Gastroesophageal sphincter (tissue), 4 donors: ENCODE data around the gene TNFSF12. TPM values are rescaled to one million over a fixed set of nuclear protein-coding genes. Genes with fewer than 3 reads are reported as not detected.

Source experiments
- ATAC-seq: fragments of 150-250 bp; one replicate; pipeline ENCODE4 v1.9.1; 2016; ENCODE audit warnings: mild to moderate bottlenecking, moderate library complexity
- H3K27ac ChIP-seq, 4 donors: fragments of 200-600 bp; sonication (generic) in 3 of 4; 1 replicate in 3 of 4; 2 replicates in 1 of 4; pipeline ENCODE4 v1.5.1; 2016 to 2019
- H3K27me3 ChIP-seq: fragments of 200-600 bp; sonication (generic); one replicate; pipeline ENCODE4 v1.5.1; 2019
- H3K36me3 ChIP-seq, 2 donors: fragments of 200-600 bp; sonication (generic); one replicate each; pipeline ENCODE4 v1.5.1; 2019; ENCODE audit warnings: control low read depth in 1 of 2
- H3K4me1 ChIP-seq, 3 donors: fragments of 200-600 bp; sonication (generic); 1 replicate in 2 of 3; 2 replicates in 1 of 3; pipeline ENCODE4 v1.5.1; 2016 to 2019; ENCODE audit warnings: control low read depth in 2 of 3
- H3K4me3 ChIP-seq, 2 donors: fragments of 200-600 bp; sonication (generic); one replicate each; pipeline ENCODE4 v1.5.1; 2019; ENCODE audit warnings: mild to moderate bottlenecking in 1 of 2, moderate library complexity in 1 of 2
- H3K9me3 ChIP-seq, 3 donors: fragments of 200-600 bp; sonication (generic); one replicate each; pipeline ENCODE4 v1.5.1; 2017 to 2019; ENCODE audit warnings: control low read depth in 2 of 3
- EP300 ChIP-seq: sonication (generic); formaldehyde crosslinking; IDR thresholded peaks from one replicate; pipeline ENCODE4 v1.6.1; 2017; ENCODE audit warnings: antibody characterized with exemption, mild to moderate bottlenecking
- POLR2A ChIP-seq, 2 donors: fragments of 450-650 bp; IDR thresholded peaks; one replicate each; pipeline ENCODE4 v1.6.1; 2017; ENCODE audit warnings: antibody characterized with exemption in 2 of 2, mild to moderate bottlenecking in 2 of 2, moderate library complexity in 1 of 2
- POLR2AphosphoS5 ChIP-seq: sonication (generic); formaldehyde crosslinking; IDR thresholded peaks from one replicate; pipeline ENCODE4 v1.6.1; 2017; ENCODE audit warnings: antibody characterized with exemption
- WGBS, 2 donors: methylation state at CpG; one replicate each; pipeline ENCODE4 v1.1.5; 2018; ENCODE audit warnings: low coverage in 1 of 2; 5-methylcytosine and 5-hydroxymethylcytosine counted together
- small RNA-seq, 4 donors: library from RNA; depleted of rRNA; stranded (forward); fragments of <200 nt; gene quantifications; one replicate each; pipeline ENCODE3, GENCODE V24; 2016
- total RNA-seq, 4 donors: library from RNA; depleted of rRNA; stranded (reverse); fragments of >200 nt; gene quantifications; one replicate each; pipeline ENCODE4 v1.1.0, GENCODE V29; 2016
- TF ChIP-seq, protein P1 (sequence below), 4 experiments: fragments of 200-600 bp in 2 of 4; fragments of 450-650 bp in 2 of 4; sonication (generic) in 1 of 4; IDR thresholded peaks; one replicate each; pipeline ENCODE4 v1.5.1; 2017 to 2019; ENCODE audit warnings: antibody characterized with exemption in 4 of 4, mild to moderate bottlenecking in 2 of 4, moderate library complexity in 2 of 4

The TNFSF12 gene
- total RNA-seq, 4 donors from 2014 or later: 61.1 to 108 (median 84.7) TPM

DNA sequence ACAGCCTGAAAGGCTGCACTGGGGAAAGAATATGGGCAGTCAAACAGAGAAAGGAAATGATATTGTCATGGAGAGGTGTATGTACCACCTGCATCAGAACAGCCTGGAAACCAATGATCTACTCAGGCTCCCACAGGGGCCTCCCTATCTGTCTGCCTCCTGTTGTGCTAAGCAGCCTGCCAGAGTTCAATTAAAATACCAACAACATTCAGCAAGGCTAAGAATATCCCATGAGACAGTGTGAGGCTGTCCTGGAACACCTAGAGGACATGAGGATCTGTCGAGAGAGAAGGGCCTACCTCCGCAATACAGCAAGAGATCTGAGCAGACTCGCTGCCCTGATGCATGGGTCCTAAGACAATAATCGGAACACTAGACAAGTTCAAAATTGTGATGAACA lies 57.4 kb downstream of the TNFSF12 start:
- no peak for TF ChIP-seq EP300
- TF ChIP-seq, protein P1, sequence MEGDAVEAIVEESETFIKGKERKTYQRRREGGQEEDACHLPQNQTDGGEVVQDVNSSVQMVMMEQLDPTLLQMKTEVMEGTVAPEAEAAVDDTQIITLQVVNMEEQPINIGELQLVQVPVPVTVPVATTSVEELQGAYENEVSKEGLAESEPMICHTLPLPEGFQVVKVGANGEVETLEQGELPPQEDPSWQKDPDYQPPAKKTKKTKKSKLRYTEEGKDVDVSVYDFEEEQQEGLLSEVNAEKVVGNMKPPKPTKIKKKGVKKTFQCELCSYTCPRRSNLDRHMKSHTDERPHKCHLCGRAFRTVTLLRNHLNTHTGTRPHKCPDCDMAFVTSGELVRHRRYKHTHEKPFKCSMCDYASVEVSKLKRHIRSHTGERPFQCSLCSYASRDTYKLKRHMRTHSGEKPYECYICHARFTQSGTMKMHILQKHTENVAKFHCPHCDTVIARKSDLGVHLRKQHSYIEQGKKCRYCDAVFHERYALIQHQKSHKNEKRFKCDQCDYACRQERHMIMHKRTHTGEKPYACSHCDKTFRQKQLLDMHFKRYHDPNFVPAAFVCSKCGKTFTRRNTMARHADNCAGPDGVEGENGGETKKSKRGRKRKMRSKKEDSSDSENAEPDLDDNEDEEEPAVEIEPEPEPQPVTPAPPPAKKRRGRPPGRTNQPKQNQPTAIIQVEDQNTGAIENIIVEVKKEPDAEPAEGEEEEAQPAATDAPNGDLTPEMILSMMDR (IDR thresholded peaks at IDR 0.05): no peak
- TF ChIP-seq POLR2AphosphoS5: no peak
- no peak for TF ChIP-seq POLR2A (IDR thresholded peaks at IDR 0.05)
- Histone ChIP-seq H3K27me3 (no peaks in the 10 kb centered on the region), H3K36me3 (peaks cover 0 to 56% of the 10 kb centered on the region in 2 donors), H3K27ac (no peak overlapping the region), H3K4me1 (peaks cover 0 to 31% (median 0%) of the 10 kb centered on the region in 3 donors), H3K9me3 (no peaks in the 10 kb centered on the region), H3K4me3 (no peak overlapping the region)
- WGBS, 2 donors: 69 to 92% methylated on average over 2 to 4 of the region's 4 CpGs
- no peak for ATAC-seq

Small RNA genes within 50 kb of the gene (small RNA-seq; reads per million reads assigned to genes)
- gene CD68: 0 reads per million in 4 donors
- 0 reads per million in 4 donors for gene RF00019
- gene SNORA48: 0 reads per million in 4 donors
- gene SNORD10: 0 reads per million in 4 donors

Other genes starting within 250 kb of the TNFSF12 start
- gene EIF5A, start 241.4 kb upstream of the TNFSF12 start, total RNA-seq: 100 to 1,000 TPM; 145 to 233 (median 183) TPM
- 100 to 1,000 TPM in 1 of 4 donors, 10 to 100 TPM in 3; 66.9 to 104 (median 82.5) TPM for gene GPS2, start 233.7 kb upstream of the TNFSF12 start, total RNA-seq
- 10 to 100 TPM; 12.0 to 30.4 (median 14.9) TPM for gene NEURL4, start 219.7 kb upstream of the TNFSF12 start, total RNA-seq
- 1 to 10 TPM; 2.0 to 4.6 (median 3.5) TPM for gene ACAP1, start 212.5 kb upstream of the TNFSF12 start, total RNA-seq
- 10 to 100 TPM in 2 of 4 donors, 1 to 10 TPM in 2; 8.8 to 16.9 (median 10.3) TPM for gene KCTD11, start 196.9 kb upstream of the TNFSF12 start, total RNA-seq
- not detected for gene TMEM95, start 193.9 kb upstream of the TNFSF12 start, total RNA-seq
- 1 to 10 TPM; 2.0 to 4.4 (median 3.5) TPM for gene TNK1, start 168.0 kb upstream of the TNFSF12 start, total RNA-seq
- 10 to 100 TPM; 16.8 to 38.1 (median 17.7) TPM for gene PLSCR3, start 154.5 kb upstream of the TNFSF12 start, total RNA-seq
- 10 to 100 TPM; 31.1 to 66.6 (median 57.8) TPM for gene TMEM256, start 145.0 kb upstream of the TNFSF12 start, total RNA-seq
- 10 to 100 TPM in 3 of 4 donors, 1 to 10 TPM in 1; 9.9 to 28.4 (median 14.4) TPM for gene NLGN2, start 141.2 kb upstream of the TNFSF12 start, total RNA-seq
- not detected for gene SPEM1, start 128.7 kb upstream of the TNFSF12 start, total RNA-seq
- not detected for gene SPEM2, start 123.4 kb upstream of the TNFSF12 start, total RNA-seq
- under 1 TPM in 1 of 4 donors, not detected in 3; 0.08 TPM for gene SPEM3, start 120.2 kb upstream of the TNFSF12 start, total RNA-seq
- gene TMEM102, start 113.6 kb upstream of the TNFSF12 start, total RNA-seq: 1 to 10 TPM; 1.3 to 5.6 (median 2.4) TPM
- 1 to 10 TPM in 1 of 4 donors, under 1 TPM in 2, not detected in 1; 0.13 to 1.0 (median 0.42) TPM for gene FGF11, start 109.5 kb upstream of the TNFSF12 start, total RNA-seq
- gene CHRNB1, start 104.0 kb upstream of the TNFSF12 start, total RNA-seq: 10 to 100 TPM in 1 of 4 donors, 1 to 10 TPM in 3; 4.7 to 12.1 (median 8.1) TPM
- 100 to 1,000 TPM in 1 of 4 donors, 10 to 100 TPM in 3; 68.4 to 115 (median 80.2) TPM for gene ZBTB4, start 69.4 kb upstream of the TNFSF12 start, total RNA-seq
- gene SLC35G6, start 67.6 kb upstream of the TNFSF12 start, total RNA-seq: not detected
- 10 to 100 TPM; 41.0 to 55.3 (median 47.3) TPM for gene POLR2A, start 64.7 kb upstream of the TNFSF12 start, total RNA-seq
- 10 to 100 TPM; 14.5 to 47.1 (median 27.2) TPM for gene TNFSF13, start 9.7 kb downstream of the TNFSF12 start, total RNA-seq
- gene SENP3, start 12.9 kb downstream of the TNFSF12 start, total RNA-seq: 10 to 100 TPM; 68.3 to 94.7 (median 79.6) TPM
- 10 to 100 TPM in 3 of 4 donors, 1 to 10 TPM in 1; 7.9 to 83.1 (median 46.1) TPM for gene CD68, start 30.6 kb downstream of the TNFSF12 start, total RNA-seq
- 10 to 100 TPM; 38.1 to 66.5 (median 51.2) TPM for gene MPDU1, start 34.8 kb downstream of the TNFSF12 start, total RNA-seq
- 1 to 10 TPM; 5.1 to 9.0 (median 5.9) TPM for gene SOX15, start 41.0 kb downstream of the TNFSF12 start, total RNA-seq
- gene FXR2, start 65.8 kb downstream of the TNFSF12 start, total RNA-seq: 10 to 100 TPM; 39.3 to 54.6 (median 47.4) TPM
- gene SAT2, start 78.8 kb downstream of the TNFSF12 start, total RNA-seq: 10 to 100 TPM; 50.6 to 72.3 (median 62.3) TPM
- 1 to 10 TPM in 1 of 4 donors, under 1 TPM in 1, not detected in 2; 0.40 to 3.0 TPM for gene SHBG, start 81.1 kb downstream of the TNFSF12 start, total RNA-seq
- gene ATP1B2, start 101.9 kb downstream of the TNFSF12 start, total RNA-seq: 1 to 10 TPM in 3 of 4 donors, under 1 TPM in 1; 0.77 to 3.6 (median 2.3) TPM
- 10 to 100 TPM; 14.7 to 16.3 (median 15.6) TPM for gene TP53, start 138.4 kb downstream of the TNFSF12 start, total RNA-seq
- 1 to 10 TPM; 2.8 to 4.7 (median 3.9) TPM for gene WRAP53, start 139.4 kb downstream of the TNFSF12 start, total RNA-seq
- gene EFNB3, start 156.1 kb downstream of the TNFSF12 start, total RNA-seq: under 1 TPM in 2 of 4 donors, not detected in 2; 0.27 to 0.52 TPM
- under 1 TPM in 2 of 4 donors, not detected in 2; 0.08 to 0.31 TPM for gene DNAH2, start 168.7 kb downstream of the TNFSF12 start, total RNA-seq